Activated CD4-positive, alpha-beta T cell treated with anti-CD3 and anti-CD28 coated beads, Interleukin-10, Interleukin-2, amounts not matched to agents 100 ng/mL and 50 ng/mL, durations not matched to agents 16 hours and 8 hours (primary cell): ENCODE data around the gene TRPV5.
"Not testable (repeated sequence)": the region's sequence is repeated elsewhere in the genome, so short reads cannot be mapped to it uniquely, and the experiment has no call there.

Experiments used
- DNase-seq: peaks from one replicate; pipeline ENCODE4 v3.0.0-alpha.2; 2020

TRPV5 gene

GRCh38 chr7:142933624-142934023 lies at the start of gene TRPV5:
Gene TRPV5, minus strand, starts transcription at chr7:142933746. Its CDS starts 287 bp downstream, at chr7:142933459.
- DNase-seq, result no peak

- DNase-seq, result not testable (repeated sequence)
Observed at GRCh38 chr7:142978402-142978801, 44.9 kb upstream of the TRPV5 start.

GRCh38 chr7:142974626-142975025 lies 41.1 kb upstream of the TRPV5 start:
- no peak for DNase-seq

- DNase-seq, result no peak
Observed at GRCh38 chr7:142969183-142969582, 35.6 kb upstream of the TRPV5 start.

GRCh38 chr7:142968229-142968628 lies 34.7 kb upstream of the TRPV5 start:
- DNase-seq, result no peak

- DNase-seq, result no peak
Observed at GRCh38 chr7:142964502-142965246, 31.1 kb upstream of the TRPV5 start.

- no peak for DNase-seq
Observed at GRCh38 chr7:142963993-142964392, 30.4 kb upstream of the TRPV5 start.

- DNase-seq, result no peak
Observed at GRCh38 chr7:142962991-142963390, 29.4 kb upstream of the TRPV5 start.

GRCh38 chr7:142961973-142962926 lies 28.7 kb upstream of the TRPV5 start, which contains the start of gene KEL:
Gene KEL, minus strand, starts transcription at chr7:142962363. Its CDS starts 157 bp downstream, at chr7:142962206.
- no peak for DNase-seq

- no peak for DNase-seq
Observed at GRCh38 chr7:142961595-142961972, 28.0 kb upstream of the TRPV5 start.

GRCh38 chr7:142960955-142961512 lies 27.5 kb upstream of the TRPV5 start:
- DNase-seq, result no peak

GRCh38 chr7:142959202-142959601 lies 25.7 kb upstream of the TRPV5 start:
- DNase-seq, result no peak

- no peak for DNase-seq
Observed at GRCh38 chr7:142957723-142958122, 24.2 kb upstream of the TRPV5 start.

GRCh38 chr7:142956951-142957623 lies 23.5 kb upstream of the TRPV5 start:
- DNase-seq, result no peak

GRCh38 chr7:142954680-142955268 lies 21.2 kb upstream of the TRPV5 start:
- DNase-seq, result no peak

- DNase-seq, result no peak
Observed at GRCh38 chr7:142950235-142950634, 16.7 kb upstream of the TRPV5 start.

- DNase-seq, result no peak
Observed at GRCh38 chr7:142948603-142949002, 15.1 kb upstream of the TRPV5 start.

- DNase-seq, result no peak
Observed at GRCh38 chr7:142945001-142945400, 11.5 kb upstream of the TRPV5 start.

GRCh38 chr7:142943706-142944268 lies 10.2 kb upstream of the TRPV5 start:
- DNase-seq, result no peak

GRCh38 chr7:142942746-142943145 lies 9.2 kb upstream of the TRPV5 start:
- DNase-seq, result no peak

- no peak for DNase-seq
Observed at GRCh38 chr7:142941541-142941940, 8.0 kb upstream of the TRPV5 start.

- no peak for DNase-seq
Observed at GRCh38 chr7:142940966-142941535, 7.5 kb upstream of the TRPV5 start.
